SK-N-SH (cell line): ENCODE measurements around the gene ZBTB33. TPM values are rescaled to one million over a fixed set of nuclear protein-coding genes. Genes with fewer than 3 reads are reported as not detected.
A peak's percentile ranks its signal among the peaks of the same experiment; 100 is the strongest.

Experiments used
- CTCF ChIA-PET: fragments of 300-600, 350-600 bp; formaldehyde crosslinking; extraction: SDS; loops from one replicate; lab custom pipeline; 2021; lab: Yijun Ruan, JAX
- POLR2A ChIA-PET: fragments of 350-600 bp; sonication (Branson Sonifier 250); formaldehyde crosslinking; extraction: SDS; loops from one replicate; lab custom pipeline; 2020; ENCODE audit warnings: antibody characterized with exemption, inconsistent platforms; lab: Yijun Ruan, JAX
- DNase-seq: peaks from one replicate; pipeline ENCODE4 v3.0.0; 2012
- H2AFZ ChIP-seq: fragments of 200-600 bp; sonication (generic); 2 replicates; pipeline ENCODE4 v1.8.1; 2016; ENCODE audit warnings: antibody characterized with exemption, mild to moderate bottlenecking, low read depth
- H3F3A ChIP-seq: fragments of 200-600 bp; sonication (generic); replicated peaks from 2 replicates; pipeline ENCODE3; 2016; ENCODE audit warnings: antibody characterized with exemption, mild to moderate bottlenecking; ENCODE audit not compliant: insufficient read depth
- H3K27ac ChIP-seq, 2 experiments: fragments of 200-500 bp in 1 of 2; fragments of 200-600 bp in 1 of 2; sonication (Bioruptor generic) in 1 of 2; sonication (generic), shearing (Covaris generic) in 1 of 2; 2 replicates each; pipeline versions ENCODE4 v1.5.1 to v1.6.1; 2014 to 2016; ENCODE audit warnings: low read depth in 2 of 2, inconsistent platforms in 1 of 2, low read length in 1 of 2, mild to moderate bottlenecking in 1 of 2, mixed read lengths in 1 of 2
- H3K27me3 ChIP-seq: fragments of 200-600 bp; sonication (generic), shearing (Covaris generic); 2 replicates; pipeline ENCODE4 v1.6.1; 2016; ENCODE audit warnings: mixed run types; ENCODE audit not compliant: insufficient read depth
- H3K36me3 ChIP-seq, 2 experiments: fragments of 200-500 bp in 1 of 2; fragments of 200-600 bp in 1 of 2; sonication (Bioruptor generic) in 1 of 2; sonication (generic) in 1 of 2; replicated peaks in 1 of 2; 2 replicates each; pipeline versions ENCODE3 to v1.5.1; 2014 to 2016; ENCODE audit warnings: low read length in 1 of 2, mild to moderate bottlenecking in 1 of 2; ENCODE audit not compliant: insufficient read depth in 2 of 2, control insufficient read depth in 1 of 2
- H3K4me1 ChIP-seq, 2 experiments: fragments of 200-500 bp in 1 of 2; fragments of 200-600 bp in 1 of 2; sonication (Bioruptor generic) in 1 of 2; sonication (generic), shearing (Covaris generic) in 1 of 2; 2 replicates each; pipeline versions ENCODE4 v1.5.1 to v1.6.1; 2014 to 2016; ENCODE audit warnings: low read depth in 1 of 2, low read length in 1 of 2, mixed run types in 1 of 2; ENCODE audit not compliant: insufficient read depth in 2 of 2, control insufficient read depth in 1 of 2
- H3K4me2 ChIP-seq: fragments of 200-600 bp; sonication (generic), shearing (Covaris generic); 2 replicates; pipeline ENCODE4 v1.6.1; 2017; ENCODE audit warnings: mixed run types
- H3K4me3 ChIP-seq, 2 experiments: fragments of 200-500 bp in 1 of 2; fragments of 200-600 bp in 1 of 2; sonication (Bioruptor generic) in 1 of 2; sonication (generic), shearing (Covaris generic) in 1 of 2; 2 replicates each; pipeline versions ENCODE4 v1.5.1 to v1.8.1; 2014 to 2016; ENCODE audit warnings: low read depth in 2 of 2, inconsistent platforms in 1 of 2, low read length in 1 of 2, mild to moderate bottlenecking in 1 of 2, mixed read lengths in 1 of 2, moderate library complexity in 1 of 2
- H3K79me2 ChIP-seq: fragments of 200-600 bp; sonication (generic); 2 replicates; pipeline ENCODE4 v1.8.1; 2017; ENCODE audit warnings: mild to moderate bottlenecking; ENCODE audit not compliant: insufficient read depth
- H3K9ac ChIP-seq: fragments of 200-600 bp; sonication (generic); 2 replicates; pipeline ENCODE4 v1.6.1; 2017; ENCODE audit warnings: mixed run types
- H3K9me2 ChIP-seq: fragments of 200-600 bp; sonication (generic); 2 replicates; pipeline ENCODE4 v1.6.1; 2017; ENCODE audit warnings: mixed run types
- H3K9me3 ChIP-seq: fragments of 200-600 bp; sonication (generic); 2 replicates; pipeline ENCODE4 v1.6.1; 2017; ENCODE audit warnings: mixed run types, mild to moderate bottlenecking, moderate library complexity
- H4K20me1 ChIP-seq: fragments of 200-600 bp; sonication (generic); 2 replicates; pipeline ENCODE4 v1.6.1; 2017; ENCODE audit warnings: mild to moderate bottlenecking, mixed run types; ENCODE audit not compliant: insufficient read depth
- CHD2 ChIP-seq: fragments of 150-350 bp; IDR thresholded peaks from 2 replicates; pipeline ENCODE4 v1.6.1; 2018; ENCODE audit warnings: low read length; ENCODE audit not compliant: partially characterized antibody
- ELF1 ChIP-seq: IDR thresholded peaks from 2 replicates; pipeline ENCODE4 v1.4.0; 2012
- EZH2phosphoT487 ChIP-seq: fragments of 200-600 bp; sonication (generic); IDR thresholded peaks from 2 replicates; pipeline ENCODE4 v1.6.1; 2017; ENCODE audit warnings: low read depth, mixed run types, mild to moderate bottlenecking, antibody characterized with exemption, moderate library complexity, borderline replicate concordance
- FOXJ3 ChIP-seq: sonication (generic); formaldehyde crosslinking; IDR thresholded peaks from 2 replicates; pipeline ENCODE4 v1.5.1; 2020; ENCODE audit warnings: mild to moderate bottlenecking, missing genetic modification reagents
- MAX ChIP-seq: IDR thresholded peaks from 2 replicates; pipeline ENCODE4 v1.4.0; 2012; ENCODE audit warnings: low read depth
- MEF2A ChIP-seq: IDR thresholded peaks from 2 replicates; pipeline ENCODE4 v1.4.0; 2012; ENCODE audit warnings: low read depth, borderline replicate concordance
- NFIC ChIP-seq: IDR thresholded peaks from 2 replicates; pipeline ENCODE4 v1.4.0; 2012; ENCODE audit warnings: borderline replicate concordance
- RCOR1 ChIP-seq: fragments of 150-350 bp; IDR thresholded peaks from 2 replicates; pipeline ENCODE4 v1.6.1; 2017; ENCODE audit warnings: antibody characterized with exemption, low read length
- RFX5 ChIP-seq: IDR thresholded peaks from 2 replicates; pipeline ENCODE4 v1.6.1; 2012; ENCODE audit warnings: mild to moderate bottlenecking, improper control_type of control experiment, low read length
- SIN3A ChIP-seq: IDR thresholded peaks from 2 replicates; pipeline ENCODE4 v1.6.1; 2012; ENCODE audit warnings: low read depth, mild to moderate bottlenecking, low read length, moderate library complexity, borderline replicate concordance
- TEAD4 ChIP-seq: IDR thresholded peaks from 2 replicates; pipeline ENCODE4 v1.4.0; 2012; ENCODE audit warnings: mild to moderate bottlenecking, borderline replicate concordance; ENCODE audit not compliant: insufficient read depth
- WGBS: methylation state at CpG from one replicate; pipeline ENCODE4 v1.1.6; 2017; ENCODE audit warnings: low lambda C conversion rate; 5-methylcytosine and 5-hydroxymethylcytosine counted together
- polyA plus RNA-seq, 3 experiments: library from polyadenylated mRNA; depleted of rRNA; stranded (reverse); fragments of >200 nt; gene quantifications; 2 replicates each; pipeline ENCODE4 v1.2.3, GENCODE V29; 2012
- TF ChIP-seq, protein P1 (sequence below): fragments of 200-600 bp; sonication (generic); IDR thresholded peaks from 2 replicates; pipeline ENCODE4 v1.6.1; 2017; ENCODE audit warnings: antibody characterized with exemption, mild to moderate bottlenecking, moderate library complexity
- TF ChIP-seq, protein P2 (sequence below): fragments of 150-350 bp; IDR thresholded peaks from 2 replicates; pipeline ENCODE4 v1.6.1; 2016; ENCODE audit warnings: mild to moderate bottlenecking, low read depth, low read length
- TF ChIP-seq, protein P3 (sequence below): IDR thresholded peaks from 2 replicates; pipeline ENCODE4 v1.4.0; 2012; ENCODE audit warnings: low read depth, borderline replicate concordance

The ZBTB33 gene
- polyA plus RNA-seq, 1 of the 3 experiments (the other 2 are of a cell fraction) = 1.2 TPM

DNA sequence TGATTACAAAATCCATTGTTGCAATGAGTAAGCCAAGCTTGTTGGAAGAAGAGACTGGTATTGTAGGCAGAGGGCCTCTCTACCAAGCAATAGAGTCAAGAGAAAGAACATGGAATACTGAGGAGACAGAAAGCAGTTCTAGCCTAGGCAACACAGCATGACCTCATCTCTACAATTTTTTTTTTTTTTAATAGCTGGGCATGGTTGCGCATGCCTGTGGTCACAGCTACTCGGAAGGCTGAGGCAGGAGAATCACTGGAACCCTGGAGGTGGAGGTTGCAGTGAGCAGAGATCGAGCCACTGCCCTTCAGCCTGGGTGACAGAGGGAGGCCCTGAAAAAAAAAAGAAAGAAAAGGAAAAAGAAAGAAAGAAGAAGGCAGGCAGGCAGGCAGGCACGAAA lies 11.7 kb upstream of the ZBTB33 start:
- Histone ChIP-seq H3K9ac (no peak overlapping the region), H3K9me3 (no peaks in the 10 kb centered on the region), H4K20me1 (no peaks in the 10 kb centered on the region), H3K4me3 (no peak overlapping the region), H3K27ac (no peak overlapping the region), H2AFZ (no peak overlapping the region), H3K27me3 (no peaks in the 10 kb centered on the region; the same call in 1 of the 2 replicates), H3F3A (no peaks in the 10 kb centered on the region), H3K79me2 (no peaks in the 10 kb centered on the region; the same call in 1 of the 2 replicates), H3K4me1 (peaks cover 0 to 3% of the 10 kb centered on the region in 2 experiments; a peak in 2 of 4 replicates), H3K9me2 (no peaks in the 10 kb centered on the region), H3K36me3 (no peaks in the 10 kb centered on the region), H3K4me2 (no peak overlapping the region)
- POLR2A ChIA-PET = no interaction called here
- WGBS = 67% methylated on average over 4 of the region's 4 CpGs
- TF ChIP-seq RFX5 (no peak), MEF2A (no peak), NFIC (no peak)
- DNase-seq = no peak
- CTCF ChIA-PET = interaction anchor here (1.0 kb wide), 1 partner anchor 25 kb away, joined by 5 read pairs; no protein-coding TSS in a partner anchor

GRCh38 chrX:120242813-120243212 lies 7.8 kb upstream of the ZBTB33 start:
- ChIA-PET POLR2A (no interaction called here), CTCF (interaction anchor here (1.0 kb wide), 1 partner anchor 20 kb away, joined by 3 read pairs; no protein-coding TSS in a partner anchor)
- no peaks in the 10 kb centered on the region for H3K9me3 ChIP-seq
- no peaks in the 10 kb centered on the region for H3K9me2 ChIP-seq
- no peak overlapping the region for H3K27ac ChIP-seq
- H4K20me1 ChIP-seq = no peaks in the 10 kb centered on the region
- H3F3A ChIP-seq = no peaks in the 10 kb centered on the region
- no peak overlapping the region for H2AFZ ChIP-seq
- no peak overlapping the region for H3K4me2 ChIP-seq
- no peaks in the 10 kb centered on the region for H3K36me3 ChIP-seq
- peaks cover 0 to 3% of the 10 kb centered on the region in 2 experiments; a peak in 2 of 4 replicates for H3K4me1 ChIP-seq
- no peak overlapping the region for H3K4me3 ChIP-seq
- no peak overlapping the region for H3K9ac ChIP-seq
- peak; percentile 6 for DNase-seq
- no peaks in the 10 kb centered on the region; the same call in 1 of the 2 replicates for H3K27me3 ChIP-seq
- no peaks in the 10 kb centered on the region; the same call in 1 of the 2 replicates for H3K79me2 ChIP-seq
- TF ChIP-seq TEAD4 (no peak), CHD2 (no peak), SIN3A (no peak), ELF1 (no peak), EZH2phosphoT487 (no peak), FOXJ3 (CRISPR knock-in tag) (no peak), MEF2A (no peak), RCOR1 (no peak), NFIC (no peak), MAX (no peak)
- TF ChIP-seq, protein P1, sequence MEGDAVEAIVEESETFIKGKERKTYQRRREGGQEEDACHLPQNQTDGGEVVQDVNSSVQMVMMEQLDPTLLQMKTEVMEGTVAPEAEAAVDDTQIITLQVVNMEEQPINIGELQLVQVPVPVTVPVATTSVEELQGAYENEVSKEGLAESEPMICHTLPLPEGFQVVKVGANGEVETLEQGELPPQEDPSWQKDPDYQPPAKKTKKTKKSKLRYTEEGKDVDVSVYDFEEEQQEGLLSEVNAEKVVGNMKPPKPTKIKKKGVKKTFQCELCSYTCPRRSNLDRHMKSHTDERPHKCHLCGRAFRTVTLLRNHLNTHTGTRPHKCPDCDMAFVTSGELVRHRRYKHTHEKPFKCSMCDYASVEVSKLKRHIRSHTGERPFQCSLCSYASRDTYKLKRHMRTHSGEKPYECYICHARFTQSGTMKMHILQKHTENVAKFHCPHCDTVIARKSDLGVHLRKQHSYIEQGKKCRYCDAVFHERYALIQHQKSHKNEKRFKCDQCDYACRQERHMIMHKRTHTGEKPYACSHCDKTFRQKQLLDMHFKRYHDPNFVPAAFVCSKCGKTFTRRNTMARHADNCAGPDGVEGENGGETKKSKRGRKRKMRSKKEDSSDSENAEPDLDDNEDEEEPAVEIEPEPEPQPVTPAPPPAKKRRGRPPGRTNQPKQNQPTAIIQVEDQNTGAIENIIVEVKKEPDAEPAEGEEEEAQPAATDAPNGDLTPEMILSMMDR = no peak
- TF ChIP-seq, protein P2, sequence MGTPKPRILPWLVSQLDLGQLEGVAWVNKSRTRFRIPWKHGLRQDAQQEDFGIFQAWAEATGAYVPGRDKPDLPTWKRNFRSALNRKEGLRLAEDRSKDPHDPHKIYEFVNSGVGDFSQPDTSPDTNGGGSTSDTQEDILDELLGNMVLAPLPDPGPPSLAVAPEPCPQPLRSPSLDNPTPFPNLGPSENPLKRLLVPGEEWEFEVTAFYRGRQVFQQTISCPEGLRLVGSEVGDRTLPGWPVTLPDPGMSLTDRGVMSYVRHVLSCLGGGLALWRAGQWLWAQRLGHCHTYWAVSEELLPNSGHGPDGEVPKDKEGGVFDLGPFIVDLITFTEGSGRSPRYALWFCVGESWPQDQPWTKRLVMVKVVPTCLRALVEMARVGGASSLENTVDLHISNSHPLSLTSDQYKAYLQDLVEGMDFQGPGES = no peak
- TF ChIP-seq, protein P3, sequence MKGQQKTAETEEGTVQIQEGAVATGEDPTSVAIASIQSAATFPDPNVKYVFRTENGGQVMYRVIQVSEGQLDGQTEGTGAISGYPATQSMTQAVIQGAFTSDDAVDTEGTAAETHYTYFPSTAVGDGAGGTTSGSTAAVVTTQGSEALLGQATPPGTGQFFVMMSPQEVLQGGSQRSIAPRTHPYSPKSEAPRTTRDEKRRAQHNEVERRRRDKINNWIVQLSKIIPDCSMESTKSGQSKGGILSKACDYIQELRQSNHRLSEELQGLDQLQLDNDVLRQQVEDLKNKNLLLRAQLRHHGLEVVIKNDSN = no peak
- TF ChIP-seq, all 33 proteins: peak for 0
- 40% methylated on average over 5 of the region's 5 CpGs for WGBS
